HG03175 (cell line): Measurements from ENCODE around the gene FAS.
A peak's percentile ranks its signal among the peaks of the same experiment; 100 is the strongest.

Experiments used
- ATAC-seq: cut with Tn5 transposase; IDR thresholded peaks from one replicate; pipeline ENCODE4 v1.9.1; 2021; ENCODE audit warnings: mild to moderate bottlenecking, moderate library complexity; ENCODE audit not compliant: unreplicated experiment

Gene FAS

GRCh38 chr10:88968391-88968790, 22.2 kb upstream of the FAS start:
- ATAC-seq, result no peak

- ATAC-seq, result no peak
Observed at GRCh38 chr10:88971221-88972061, 19.2 kb upstream of the FAS start.

GRCh38 chr10:88974012-88974411, 16.6 kb upstream of the FAS start:
- ATAC-seq, result no peak

GRCh38 chr10:88974446-88975376, 15.9 kb upstream of the FAS start:
- no peak for ATAC-seq

- ATAC-seq, result no peak
Observed at GRCh38 chr10:88975377-88975720, 15.2 kb upstream of the FAS start.

- ATAC-seq, result no peak
Observed at GRCh38 chr10:88978463-88978862, 12.1 kb upstream of the FAS start.

- no peak for ATAC-seq
Observed at GRCh38 chr10:88979153-88979562, 11.4 kb upstream of the FAS start.

GRCh38 chr10:88979603-88980002, 11.0 kb upstream of the FAS start:
- ATAC-seq, result no peak

- ATAC-seq, result no peak
Observed at GRCh38 chr10:88980247-88980646, 10.4 kb upstream of the FAS start.

- no peak for ATAC-seq
Observed at GRCh38 chr10:88980800-88981199, 9.8 kb upstream of the FAS start.

- ATAC-seq, result no peak
Observed at GRCh38 chr10:88981435-88981834, 9.2 kb upstream of the FAS start.

- no peak for ATAC-seq
Observed at GRCh38 chr10:88982366-88982765, 8.2 kb upstream of the FAS start.

- no peak for ATAC-seq
Observed at GRCh38 chr10:88983206-88983605, 7.4 kb upstream of the FAS start.

- ATAC-seq, result no peak
Observed at GRCh38 chr10:88983939-88984338, 6.7 kb upstream of the FAS start.

GRCh38 chr10:88984525-88984924, 6.1 kb upstream of the FAS start:
- ATAC-seq, result no peak

GRCh38 chr10:88986549-88987242, 3.9 kb upstream of the FAS start:
- no peak for ATAC-seq

- no peak for ATAC-seq
Observed at GRCh38 chr10:88987243-88987725, 3.3 kb upstream of the FAS start.

- no peak for ATAC-seq
Observed at GRCh38 chr10:88987840-88988239, 2.8 kb upstream of the FAS start.

GRCh38 chr10:88989423-88989822, 1.2 kb upstream of the FAS start:
- ATAC-seq, result no peak

GRCh38 chr10:88989824-88990383, 694 bp upstream of the FAS start:
- peak; percentile 13 for ATAC-seq
